ENCODE results near the gene GFRA1.

DNA sequence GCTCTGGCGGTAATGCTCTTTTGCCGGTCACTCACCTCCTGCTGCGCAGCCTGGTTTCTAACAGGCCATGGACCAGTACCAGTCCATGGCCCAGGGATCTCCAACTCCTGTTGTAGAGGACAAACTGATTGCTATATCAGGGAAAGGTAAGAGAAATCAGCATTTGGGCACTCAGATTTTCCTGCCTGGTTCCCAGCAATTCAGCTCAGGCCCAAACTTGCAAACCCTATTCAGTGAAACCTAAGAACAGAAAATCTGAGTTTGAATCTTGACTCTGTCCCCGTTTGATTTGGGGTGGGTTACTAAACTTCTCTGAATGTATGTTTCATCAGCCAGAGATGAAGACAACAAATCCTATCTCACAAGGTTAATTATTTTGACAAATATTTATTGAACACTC, 77.4 kb downstream of the GFRA1 start:
- TF ChIP-seq, protein P1, sequence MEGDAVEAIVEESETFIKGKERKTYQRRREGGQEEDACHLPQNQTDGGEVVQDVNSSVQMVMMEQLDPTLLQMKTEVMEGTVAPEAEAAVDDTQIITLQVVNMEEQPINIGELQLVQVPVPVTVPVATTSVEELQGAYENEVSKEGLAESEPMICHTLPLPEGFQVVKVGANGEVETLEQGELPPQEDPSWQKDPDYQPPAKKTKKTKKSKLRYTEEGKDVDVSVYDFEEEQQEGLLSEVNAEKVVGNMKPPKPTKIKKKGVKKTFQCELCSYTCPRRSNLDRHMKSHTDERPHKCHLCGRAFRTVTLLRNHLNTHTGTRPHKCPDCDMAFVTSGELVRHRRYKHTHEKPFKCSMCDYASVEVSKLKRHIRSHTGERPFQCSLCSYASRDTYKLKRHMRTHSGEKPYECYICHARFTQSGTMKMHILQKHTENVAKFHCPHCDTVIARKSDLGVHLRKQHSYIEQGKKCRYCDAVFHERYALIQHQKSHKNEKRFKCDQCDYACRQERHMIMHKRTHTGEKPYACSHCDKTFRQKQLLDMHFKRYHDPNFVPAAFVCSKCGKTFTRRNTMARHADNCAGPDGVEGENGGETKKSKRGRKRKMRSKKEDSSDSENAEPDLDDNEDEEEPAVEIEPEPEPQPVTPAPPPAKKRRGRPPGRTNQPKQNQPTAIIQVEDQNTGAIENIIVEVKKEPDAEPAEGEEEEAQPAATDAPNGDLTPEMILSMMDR (IDR thresholded peaks at IDR 0.05) = no peak
- TF ChIP-seq POLR2AphosphoS5 (IDR thresholded peaks at IDR 0.05) (no peak), POLR2A (IDR thresholded peaks at IDR 0.05) (no peak), EP300 (IDR thresholded peaks at IDR 0.05) (no peak)
